HCT116 (cell line): ENCODE results near the gene MGA. TPM values are rescaled to one million over a fixed set of nuclear protein-coding genes. Genes with fewer than 3 reads are reported as not detected.

Experiments used
- ATAC-seq: fragments of 200-7000 bp; cut with Tn5 transposase; 2 replicates; pipeline ENCODE4 v1.9.1; 2020; ENCODE audit warnings: mild to moderate bottlenecking, moderate library complexity
- BruUV-seq: library from RNA; stranded (reverse); fragments of 400-500 nt; replicated peaks from 2 replicates; lab custom pipeline; 2021; lab: Mats Ljungman, UMichigan
- CTCF ChIA-PET: fragments of 300-600 bp; sonication (Branson Sonifier 250); formaldehyde crosslinking; loops from one replicate; lab custom pipeline; 2021; ENCODE audit warnings: antibody characterized with exemption; lab: Charles Lee
- POLR2A ChIA-PET: fragments of 300-600, 350-600 bp; sonication (Branson Sonifier 250); formaldehyde crosslinking; loops from one replicate; lab custom pipeline; 2021; ENCODE audit warnings: antibody characterized with exemption; lab: Charles Lee
- RAD21 ChIA-PET, 2 experiments: fragments of 300-600 bp; sonication (Branson Sonifier 250); formaldehyde crosslinking; loops; one replicate each; lab custom pipeline; 2023; ENCODE audit warnings: low total read pairs in 2 of 2; ENCODE audit not compliant: uncharacterized antibody in 2 of 2, unreplicated experiment in 2 of 2, low non-redundant PET in 1 of 2; lab: Charles Lee
- DNase-seq: peaks from one replicate; pipeline ENCODE4 v3.0.0-alpha.2; 2010; ENCODE audit warnings: low read depth, low spot score
- H2AFZ ChIP-seq: fragments of 200-600 bp; shearing (Covaris generic), sonication (generic); 2 replicates; pipeline ENCODE4 v1.6.1; 2017; ENCODE audit warnings: low read depth, mixed run types, mixed read lengths, antibody characterized with exemption, low read length; ENCODE audit not compliant: poor library complexity, severe bottlenecking
- H3K27ac ChIP-seq: 2 replicates; pipeline ENCODE4 v1.5.1; 2012; ENCODE audit warnings: low read depth, low read length
- H3K27me3 ChIP-seq: fragments of 200-600 bp; sonication (generic); 2 replicates; pipeline ENCODE4 v1.6.1; 2016; ENCODE audit warnings: mixed run types, low read length, mixed read lengths; ENCODE audit not compliant: insufficient read depth
- H3K36me3 ChIP-seq, 2 experiments: fragments of 200-500 bp in 1 of 2; fragments of 200-600 bp in 1 of 2; sonication (Bioruptor generic) in 1 of 2; sonication (generic) in 1 of 2; 2 replicates each; pipeline versions ENCODE4 v1.5.1 to v1.6.1; 2014 to 2016; ENCODE audit warnings: low read length in 2 of 2, inconsistent platforms in 1 of 2, mixed read lengths in 1 of 2, mixed run types in 1 of 2; ENCODE audit not compliant: insufficient read depth in 2 of 2, control insufficient read depth in 1 of 2
- H3K4me1 ChIP-seq, 2 experiments: fragments of 200-600 bp in 1 of 2; sonication (generic) in 1 of 2; 2 replicates each; pipeline versions ENCODE4 v1.5.1 to v1.6.1; 2012 to 2017; ENCODE audit warnings: low read length in 2 of 2, inconsistent platforms in 1 of 2, mild to moderate bottlenecking in 1 of 2, mixed read lengths in 1 of 2, mixed run types in 1 of 2, moderate library complexity in 1 of 2; ENCODE audit not compliant: insufficient read depth in 2 of 2, control insufficient read depth in 1 of 2
- H3K4me2 ChIP-seq: fragments of 200-600 bp; sonication (generic); 2 replicates; pipeline ENCODE4 v1.6.1; 2017; ENCODE audit warnings: mixed run types, low read length, mixed read lengths
- H3K4me3 ChIP-seq, 2 experiments: fragments of 200-600 bp in 1 of 2; sonication (generic) in 1 of 2; replicated peaks in 1 of 2; 2 replicates each; pipeline ENCODE4 v1.5.1; 2011 to 2016; ENCODE audit warnings: low read length in 2 of 2, control low read depth in 1 of 2, low read depth in 1 of 2, mild to moderate bottlenecking in 1 of 2, mixed read lengths in 1 of 2, mixed run types in 1 of 2
- H3K79me2 ChIP-seq: fragments of 200-600 bp; sonication (generic); 2 replicates; pipeline ENCODE4 v1.6.1; 2017; ENCODE audit warnings: mild to moderate bottlenecking, mixed run types, low read length, moderate library complexity, mixed read lengths; ENCODE audit not compliant: insufficient read depth
- H3K9ac ChIP-seq: fragments of 200-600 bp; sonication (generic); 2 replicates; pipeline ENCODE4 v1.6.1; 2016; ENCODE audit warnings: low read length, mixed read lengths
- H3K9me2 ChIP-seq: fragments of 200-600 bp; sonication (generic), shearing (Covaris generic); 2 replicates; pipeline ENCODE4 v1.6.1; 2017; ENCODE audit warnings: mixed run types, mild to moderate bottlenecking, moderate library complexity; ENCODE audit not compliant: insufficient read depth
- H3K9me3 ChIP-seq, 2 experiments: fragments of 200-500 bp in 1 of 2; fragments of 200-600 bp in 1 of 2; sonication (Bioruptor generic) in 1 of 2; sonication (generic) in 1 of 2; 2 replicates each; pipeline ENCODE4 v1.6.1; 2014 to 2017; ENCODE audit warnings: low read length in 2 of 2, mixed read lengths in 2 of 2, inconsistent platforms in 1 of 2, low read depth in 1 of 2, mild to moderate bottlenecking in 1 of 2, mixed run types in 1 of 2, moderate library complexity in 1 of 2; ENCODE audit not compliant: control insufficient read depth in 1 of 2, insufficient read depth in 1 of 2
- H4K20me1 ChIP-seq: fragments of 200-600 bp; sonication (generic), shearing (Covaris generic); 2 replicates; pipeline ENCODE4 v1.6.1; 2017; ENCODE audit warnings: mixed run types, mild to moderate bottlenecking, moderate library complexity; ENCODE audit not compliant: insufficient read depth
- CEBPB ChIP-seq: IDR thresholded peaks from 2 replicates; pipeline ENCODE4 v1.6.1; 2012; ENCODE audit warnings: low read depth
- FOSL1 ChIP-seq: IDR thresholded peaks from 2 replicates; pipeline ENCODE4 v1.6.1; 2012; ENCODE audit warnings: low read depth
- intact Hi-C: fragments of 100-400 bp; cut with micrococcal nuclease; formaldehyde crosslinking; loops from 2 replicates; pipeline ENCODE4 v1.10.0; 2022
- total RNA-seq: library from RNA; stranded (reverse); gene quantifications from one replicate; pipeline ENCODE4 v1.2.1, GENCODE V29; 2021; ENCODE audit not compliant: unreplicated experiment
- TF ChIP-seq, protein P1 (sequence below): IDR thresholded peaks from 2 replicates; pipeline ENCODE4 v1.6.1; 2012; ENCODE audit warnings: low read depth
- TF ChIP-seq, protein P2 (sequence below), 3 experiments: fragments of 200-600 bp in 1 of 3; sonication (generic) in 1 of 3; IDR thresholded peaks in 2 of 3; conservative IDR thresholded peaks in 1 of 3; 2 replicates each; pipeline ENCODE4 v1.5.1; 2012 to 2017; ENCODE audit warnings: low read depth in 2 of 3, low read length in 2 of 3, antibody characterized with exemption in 1 of 3, borderline replicate concordance in 1 of 3, control low read depth in 1 of 3, mild to moderate bottlenecking in 1 of 3, mixed read lengths in 1 of 3, mixed run types in 1 of 3, moderate library complexity in 1 of 3; ENCODE audit not compliant: insufficient read depth in 1 of 3

Gene MGA
- total RNA-seq, 1 experiment from 2014 or later, result 28.9 TPM

DNA sequence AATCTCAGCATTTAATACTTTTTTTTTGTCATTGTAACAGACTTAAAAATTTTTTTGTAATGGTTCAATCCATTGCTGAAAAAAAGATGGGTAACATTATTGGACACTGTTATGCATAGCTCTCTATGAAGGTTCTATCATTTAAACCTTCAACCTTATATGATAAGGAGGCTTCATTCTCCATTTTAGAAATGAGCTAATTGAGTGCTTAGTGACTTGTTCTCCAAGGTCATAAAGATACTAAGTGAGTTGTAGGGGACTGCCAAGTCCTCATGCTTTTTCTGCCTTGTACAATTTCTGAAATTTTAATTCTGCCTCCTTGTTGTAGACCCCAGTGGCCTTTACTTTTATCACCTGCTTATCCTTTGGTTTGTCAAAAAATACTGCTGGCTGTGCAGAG is 56.7 kb downstream of the MGA start:
- TF ChIP-seq, protein P1, sequence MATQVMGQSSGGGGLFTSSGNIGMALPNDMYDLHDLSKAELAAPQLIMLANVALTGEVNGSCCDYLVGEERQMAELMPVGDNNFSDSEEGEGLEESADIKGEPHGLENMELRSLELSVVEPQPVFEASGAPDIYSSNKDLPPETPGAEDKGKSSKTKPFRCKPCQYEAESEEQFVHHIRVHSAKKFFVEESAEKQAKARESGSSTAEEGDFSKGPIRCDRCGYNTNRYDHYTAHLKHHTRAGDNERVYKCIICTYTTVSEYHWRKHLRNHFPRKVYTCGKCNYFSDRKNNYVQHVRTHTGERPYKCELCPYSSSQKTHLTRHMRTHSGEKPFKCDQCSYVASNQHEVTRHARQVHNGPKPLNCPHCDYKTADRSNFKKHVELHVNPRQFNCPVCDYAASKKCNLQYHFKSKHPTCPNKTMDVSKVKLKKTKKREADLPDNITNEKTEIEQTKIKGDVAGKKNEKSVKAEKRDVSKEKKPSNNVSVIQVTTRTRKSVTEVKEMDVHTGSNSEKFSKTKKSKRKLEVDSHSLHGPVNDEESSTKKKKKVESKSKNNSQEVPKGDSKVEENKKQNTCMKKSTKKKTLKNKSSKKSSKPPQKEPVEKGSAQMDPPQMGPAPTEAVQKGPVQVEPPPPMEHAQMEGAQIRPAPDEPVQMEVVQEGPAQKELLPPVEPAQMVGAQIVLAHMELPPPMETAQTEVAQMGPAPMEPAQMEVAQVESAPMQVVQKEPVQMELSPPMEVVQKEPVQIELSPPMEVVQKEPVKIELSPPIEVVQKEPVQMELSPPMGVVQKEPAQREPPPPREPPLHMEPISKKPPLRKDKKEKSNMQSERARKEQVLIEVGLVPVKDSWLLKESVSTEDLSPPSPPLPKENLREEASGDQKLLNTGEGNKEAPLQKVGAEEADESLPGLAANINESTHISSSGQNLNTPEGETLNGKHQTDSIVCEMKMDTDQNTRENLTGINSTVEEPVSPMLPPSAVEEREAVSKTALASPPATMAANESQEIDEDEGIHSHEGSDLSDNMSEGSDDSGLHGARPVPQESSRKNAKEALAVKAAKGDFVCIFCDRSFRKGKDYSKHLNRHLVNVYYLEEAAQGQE, result no peak
- TF ChIP-seq FOSL1, result no peak
- TF ChIP-seq, protein P2, sequence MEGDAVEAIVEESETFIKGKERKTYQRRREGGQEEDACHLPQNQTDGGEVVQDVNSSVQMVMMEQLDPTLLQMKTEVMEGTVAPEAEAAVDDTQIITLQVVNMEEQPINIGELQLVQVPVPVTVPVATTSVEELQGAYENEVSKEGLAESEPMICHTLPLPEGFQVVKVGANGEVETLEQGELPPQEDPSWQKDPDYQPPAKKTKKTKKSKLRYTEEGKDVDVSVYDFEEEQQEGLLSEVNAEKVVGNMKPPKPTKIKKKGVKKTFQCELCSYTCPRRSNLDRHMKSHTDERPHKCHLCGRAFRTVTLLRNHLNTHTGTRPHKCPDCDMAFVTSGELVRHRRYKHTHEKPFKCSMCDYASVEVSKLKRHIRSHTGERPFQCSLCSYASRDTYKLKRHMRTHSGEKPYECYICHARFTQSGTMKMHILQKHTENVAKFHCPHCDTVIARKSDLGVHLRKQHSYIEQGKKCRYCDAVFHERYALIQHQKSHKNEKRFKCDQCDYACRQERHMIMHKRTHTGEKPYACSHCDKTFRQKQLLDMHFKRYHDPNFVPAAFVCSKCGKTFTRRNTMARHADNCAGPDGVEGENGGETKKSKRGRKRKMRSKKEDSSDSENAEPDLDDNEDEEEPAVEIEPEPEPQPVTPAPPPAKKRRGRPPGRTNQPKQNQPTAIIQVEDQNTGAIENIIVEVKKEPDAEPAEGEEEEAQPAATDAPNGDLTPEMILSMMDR (IDR thresholded peaks at IDR 0.05 in 2 of 3, conservative IDR thresholded peaks at IDR 0.05 in 1 of 3; ENCODE audit: borderline replicate concordance in 1 of 3, insufficient read depth in 1 of 3, low read depth in 2 of 3, low read length in 2 of 3), result no peak
- TF ChIP-seq CEBPB, result no peak
- ATAC-seq, result no peak
- H3K79me2 ChIP-seq, result peaks cover 6% of the 10 kb centered on the region
- DNase-seq, result no peak
- no peak overlapping the region for H3K4me2 ChIP-seq
- H3K9me2 ChIP-seq, result no peaks in the 10 kb centered on the region
- intact Hi-C loops, result no loop called here
- H3K4me3 ChIP-seq, result no peak overlapping the region
- H4K20me1 ChIP-seq, result no peaks in the 10 kb centered on the region
- no peaks in the 10 kb centered on the region; a peak in 2 of 4 replicates for H3K36me3 ChIP-seq
- BruUV-seq, result no TSS peak
- H2AFZ ChIP-seq, result no peak overlapping the region
- no peaks in the 10 kb centered on the region for H3K27me3 ChIP-seq
- H3K9me3 ChIP-seq, result no peaks in the 10 kb centered on the region
- no peak overlapping the region for H3K27ac ChIP-seq
- ChIA-PET RAD21 (no interaction called here), CTCF (no interaction called here), POLR2A (no interaction called here)
- no peak overlapping the region for H3K9ac ChIP-seq
- H3K4me1 ChIP-seq, result no peaks in the 10 kb centered on the region
